NCI-H2107 treated with DMSO at 0.1 percent for 48 hours (cell line): ENCODE data around the gene PXYLP1.

Source experiments
- DNase-seq: peaks from one replicate; lab custom pipeline; 2025; ENCODE audit not compliant: unreplicated experiment; lab: John Stamatoyannopoulos, UW

Gene PXYLP1

GRCh38 chr3:141342386-141342785 is 110.8 kb downstream of the PXYLP1 start:
- no peak for DNase-seq

GRCh38 chr3:141343077-141343476 is 111.5 kb downstream of the PXYLP1 start:
- no peak for DNase-seq

DNA sequence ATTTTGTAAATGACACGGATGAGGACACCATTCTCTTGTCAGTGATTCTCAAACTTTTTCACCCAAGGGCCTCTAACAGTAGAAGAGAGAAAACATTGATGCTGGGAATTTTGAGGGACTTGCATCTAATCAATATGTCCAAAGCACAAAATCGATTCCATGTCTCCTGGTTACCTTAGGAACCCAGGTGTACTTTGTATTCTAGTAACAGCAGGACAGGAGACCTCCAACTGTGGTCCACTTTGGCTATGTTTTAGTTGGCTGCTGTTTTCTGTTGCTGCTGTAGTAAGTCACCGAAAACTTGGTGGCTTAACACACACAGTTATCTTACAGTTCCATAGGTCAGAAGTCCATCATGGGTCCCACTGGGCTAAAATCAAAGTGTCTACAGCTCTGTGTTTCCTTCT is 112.2 kb downstream of the PXYLP1 start:
- DNase-seq, result no peak
